ENCODE results near the gene HMGA1. TPM values are rescaled to one million over a fixed set of nuclear protein-coding genes. Genes with fewer than 3 reads are reported as not detected.

Gene HMGA1
- 10 to 100 TPM in 5 of 6 experiments, 1 to 10 TPM in 1; 7.9 to 23.6 (median 14.8) TPM for total RNA-seq
- long read RNA-seq, partial matches to known transcripts, result 0 of 2 reads
- long read RNA-seq, other reads (novel, unspliced or antisense), result 2 of 2 reads

- TF ChIP-seq CTCF (IDR thresholded peaks at IDR 0.05) (no peak), POLR2A (IDR thresholded peaks at IDR 0.05) (peak; percentile 91)
- 0% methylated on average over 14 of the region's 91 CpGs for WGBS (ENCODE audit: insufficient coverage, low coverage, low lambda C conversion rate, missing lambda C conversion rate)
- intact Hi-C loops (cut with DNase I), result no loop called here
- Histone ChIP-seq H3K9me3 (no peaks in the 10 kb centered on the region), H3K4me3 (peak within 1 kb of the TSS; percentile 52 to 67 (median 66)), H3K4me1 (peaks cover 0 to 14% (median 3%) of the 10 kb centered on the region in 4 donors), H3K27me3 (no peaks in the 10 kb centered on the region), H3K36me3 (no peaks in the 10 kb centered on the region), H3K27ac (peak within 1 kb of the TSS; percentile 70 to 78 (median 76))
- peak; percentile 88 to 90 (median 90) for ATAC-seq
- DNase-seq, result peak; percentile 91
These were observed at the start of gene HMGA1 for GRCh38 chr6:34236443-34237315. Gene HMGA1 (plus strand): TSS chr6:34236873. CDS start chr6:34240781, 3,908 bp downstream.

GRCh38 chr6:34189806-34190503 lies 46.7 kb upstream of the HMGA1 start:
- 77% methylated on average over 12 of the region's 12 CpGs for WGBS (ENCODE audit: insufficient coverage, low coverage, low lambda C conversion rate, missing lambda C conversion rate)
- no peaks in the 10 kb centered on the region for H3K36me3 ChIP-seq
- no peak overlapping the region for H3K27ac ChIP-seq
- no peak for DNase-seq
- H3K9me3 ChIP-seq, result no peaks in the 10 kb centered on the region
- no peak overlapping the region for H3K4me3 ChIP-seq
- no peaks in the 10 kb centered on the region for H3K4me1 ChIP-seq
- TF ChIP-seq CTCF (IDR thresholded peaks at IDR 0.05), result no peak
- TF ChIP-seq POLR2A (IDR thresholded peaks at IDR 0.05), result no peak
- no peak for ATAC-seq
- intact Hi-C loops (cut with DNase I), result loop anchor here in 1 of 2 donors (10.0 kb wide), 1 partner anchor 225 kb away; no protein-coding TSS in a partner anchor
- no peaks in the 10 kb centered on the region for H3K27me3 ChIP-seq

GRCh38 chr6:34190504-34191122 lies 46.1 kb upstream of the HMGA1 start:
- TF ChIP-seq CTCF (IDR thresholded peaks at IDR 0.05) (no peak), POLR2A (IDR thresholded peaks at IDR 0.05) (no peak)
- Histone ChIP-seq H3K27me3 (no peaks in the 10 kb centered on the region), H3K9me3 (no peaks in the 10 kb centered on the region), H3K36me3 (no peaks in the 10 kb centered on the region), H3K4me3 (no peak overlapping the region), H3K4me1 (no peaks in the 10 kb centered on the region), H3K27ac (no peak overlapping the region)
- 72% methylated on average over 5 of the region's 14 CpGs for WGBS (ENCODE audit: insufficient coverage, low coverage, low lambda C conversion rate, missing lambda C conversion rate)
- intact Hi-C loops (cut with DNase I), result loop anchor here in 1 of 2 donors (10.0 kb wide), 1 partner anchor 224 kb away; no protein-coding TSS in a partner anchor
- ATAC-seq (no peak), DNase-seq (no peak)

- no peaks in the 10 kb centered on the region for H3K27me3 ChIP-seq
- H3K4me1 ChIP-seq, result no peaks in the 10 kb centered on the region
- WGBS (ENCODE audit: insufficient coverage, low coverage, low lambda C conversion rate, missing lambda C conversion rate), result 100% methylated on average over 1 of the region's 3 CpGs
- DNase-seq, result no peak
- no peaks in the 10 kb centered on the region for H3K36me3 ChIP-seq
- no peak for ATAC-seq
- H3K4me3 ChIP-seq, result no peak overlapping the region
- no peaks in the 10 kb centered on the region for H3K9me3 ChIP-seq
- no peak overlapping the region for H3K27ac ChIP-seq
- TF ChIP-seq CTCF (IDR thresholded peaks at IDR 0.05), result no peak
- no peak for TF ChIP-seq POLR2A (IDR thresholded peaks at IDR 0.05)
- intact Hi-C loops (cut with DNase I), result loop anchor here in 1 of 2 donors (10.0 kb wide), 1 partner anchor 220 kb away; no protein-coding TSS in a partner anchor
These were observed 41.9 kb upstream of the HMGA1 start for GRCh38 chr6:34194772-34195171.

Data from right lobe of liver (tissue), 6 donors.